ENCODE measurements around the gene NLRP13. TPM values are rescaled to one million over a fixed set of nuclear protein-coding genes. Genes with fewer than 3 reads are reported as not detected.
"Not testable (repeated sequence)": the region's sequence is repeated elsewhere in the genome, so short reads cannot be mapped to it uniquely, and the experiment has no call there.

Gene NLRP13
- total RNA-seq, 4 donors from 2014 or later = not detected

- TF ChIP-seq EP300 (IDR thresholded peaks at IDR 0.05) (no peak), CTCF (IDR thresholded peaks at IDR 0.05) (no peak), POLR2AphosphoS5 (IDR thresholded peaks at IDR 0.05) (no peak), POLR2A (IDR thresholded peaks at IDR 0.05; ENCODE audit: low read depth) (no peak)
- 83% methylated on average over 11 of the region's 11 CpGs for WGBS
- DNase-seq (ENCODE audit: extremely low spot score) = peak; percentile 34
- Histone ChIP-seq H3K9me3 (peaks cover 0 to 4% (median 0%) of the 10 kb centered on the region in 4 donors), H3K36me3 (no peaks in the 10 kb centered on the region), H3K27me3 (peaks cover 0 to 6% (median 0%) of the 10 kb centered on the region in 4 donors), H3K27ac (replicated peaks in 1 of 4) (no peak overlapping the region), H3K4me3 (no peak overlapping the region), H3K4me1 (no peaks in the 10 kb centered on the region)
- intact Hi-C loops (cut with DNase I) = no loop called here
Observed at GRCh38 chr19:55940306-55940705, 8.2 kb upstream of the NLRP13 start.

- Histone ChIP-seq H3K4me1 (no peaks in the 10 kb centered on the region), H3K27me3 (peaks cover 0 to 6% (median 0%) of the 10 kb centered on the region in 4 donors), H3K4me3 (no peak overlapping the region), H3K36me3 (no peaks in the 10 kb centered on the region), H3K9me3 (peaks cover 0 to 4% (median 0%) of the 10 kb centered on the region in 4 donors), H3K27ac (replicated peaks in 1 of 4) (no peak overlapping the region)
- TF ChIP-seq POLR2A (IDR thresholded peaks at IDR 0.05; ENCODE audit: low read depth) (no peak), EP300 (IDR thresholded peaks at IDR 0.05) (no peak), CTCF (IDR thresholded peaks at IDR 0.05) (no peak), POLR2AphosphoS5 (IDR thresholded peaks at IDR 0.05) (no peak)
- WGBS = 64% methylated on average over 7 of the region's 7 CpGs
- intact Hi-C loops (cut with DNase I) = no loop called here
- DNase-seq (ENCODE audit: extremely low spot score) = peak; percentile 53
Observed at GRCh38 chr19:55939206-55939605, 7.1 kb upstream of the NLRP13 start.

- peak; percentile 88 for DNase-seq (ENCODE audit: extremely low spot score)
- no peaks in the 10 kb centered on the region for H3K4me1 ChIP-seq
- TF ChIP-seq CTCF (IDR thresholded peaks at IDR 0.05) (no peak), EP300 (IDR thresholded peaks at IDR 0.05) (no peak), POLR2A (IDR thresholded peaks at IDR 0.05; ENCODE audit: low read depth) (no peak), POLR2AphosphoS5 (IDR thresholded peaks at IDR 0.05) (no peak)
- intact Hi-C loops (cut with DNase I) = no loop called here
- 76% methylated on average over 9 of the region's 9 CpGs for WGBS
- peaks cover 0 to 4% (median 0%) of the 10 kb centered on the region in 4 donors for H3K9me3 ChIP-seq
- H3K27ac ChIP-seq (replicated peaks in 1 of 4) = no peak overlapping the region
- no peaks in the 10 kb centered on the region for H3K27me3 ChIP-seq
- H3K36me3 ChIP-seq = no peaks in the 10 kb centered on the region
- H3K4me3 ChIP-seq = no peak overlapping the region
Observed at GRCh38 chr19:55935206-55935605, 3.1 kb upstream of the NLRP13 start.

- H3K27me3 ChIP-seq = no peaks in the 10 kb centered on the region
- no peaks in the 10 kb centered on the region for H3K36me3 ChIP-seq
- intact Hi-C loops (cut with DNase I) = no loop called here
- TF ChIP-seq EP300 (IDR thresholded peaks at IDR 0.05) = no peak
- no peak for TF ChIP-seq POLR2A (IDR thresholded peaks at IDR 0.05; ENCODE audit: low read depth)
- TF ChIP-seq CTCF (IDR thresholded peaks at IDR 0.05) = no peak
- TF ChIP-seq POLR2AphosphoS5 (IDR thresholded peaks at IDR 0.05) = no peak
- WGBS = 81% methylated on average over 14 of the region's 14 CpGs
- no peaks in the 10 kb centered on the region for H3K4me1 ChIP-seq
- H3K4me3 ChIP-seq = no peak overlapping the region
- no peak overlapping the region for H3K27ac ChIP-seq (replicated peaks in 1 of 4)
- H3K9me3 ChIP-seq = no peaks in the 10 kb centered on the region
- DNase-seq (ENCODE audit: extremely low spot score) = peak; percentile 60
Observed at GRCh38 chr19:55930996-55931515, 1.1 kb downstream of the NLRP13 start.

- DNase-seq (ENCODE audit: extremely low spot score); H3K4me3 ChIP-seq; H3K36me3 ChIP-seq; H3K27me3 ChIP-seq; H3K9me3 ChIP-seq; intact Hi-C loops (cut with DNase I); H3K27ac ChIP-seq (replicated peaks in 1 of 4); H3K4me1 ChIP-seq: not testable (repeated sequence)
- WGBS = 88% methylated on average over 5 of the region's 5 CpGs
Observed at GRCh38 chr19:55929258-55929657, 2.9 kb downstream of the NLRP13 start.
